ENCODE results near the gene ADAMTS17.

GRCh38 chr15:100256970-100257650 is 84.7 kb downstream of the ADAMTS17 start:
- TF ChIP-seq CTCF (conservative IDR thresholded peaks at IDR 0.05) (no peak), ZFX (IDR thresholded peaks at IDR 0.05) (no peak)
